NCI-H226 (cell line): ENCODE measurements around the gene SPG7.
"Not testable (repeated sequence)": the region's sequence is repeated elsewhere in the genome, so short reads cannot be mapped to it uniquely, and the experiment has no call there.

Experiments used
- DNase-seq: peaks from one replicate; pipeline ENCODE4 v3.0.0-alpha.2; 2015

The SPG7 gene

GRCh38 chr16:89582614-89583196 lies 74.5 kb downstream of the SPG7 start:
- no peak for DNase-seq

- no peak for DNase-seq
These were observed 75.1 kb downstream of the SPG7 start for GRCh38 chr16:89583197-89583894.

- DNase-seq, result no peak
These were observed 75.9 kb downstream of the SPG7 start for GRCh38 chr16:89583895-89584644.

- no peak for DNase-seq
These were observed 76.8 kb downstream of the SPG7 start for GRCh38 chr16:89584768-89585549.

- no peak for DNase-seq
These were observed 78.0 kb downstream of the SPG7 start for GRCh38 chr16:89586218-89586617.

- peak; percentile 63 for DNase-seq
These were observed 78.7 kb downstream of the SPG7 start for GRCh38 chr16:89586853-89587252.

GRCh38 chr16:89587676-89588075 lies 79.5 kb downstream of the SPG7 start:
- DNase-seq, result not testable (repeated sequence)

GRCh38 chr16:89588413-89589109 lies 80.4 kb downstream of the SPG7 start:
- no peak for DNase-seq

GRCh38 chr16:89589241-89589926 lies 81.2 kb downstream of the SPG7 start:
- DNase-seq, result no peak

GRCh38 chr16:89593841-89594240 lies 85.6 kb downstream of the SPG7 start:
- DNase-seq, result no peak

- no peak for DNase-seq
These were observed 87.3 kb downstream of the SPG7 start for GRCh38 chr16:89595330-89596060.

GRCh38 chr16:89596061-89596689 lies 88.0 kb downstream of the SPG7 start:
- no peak for DNase-seq

GRCh38 chr16:89596957-89597649 lies 88.9 kb downstream of the SPG7 start:
- DNase-seq, result peak; percentile 49

- DNase-seq, result no peak
These were observed 90.0 kb downstream of the SPG7 start for GRCh38 chr16:89598199-89598598.

GRCh38 chr16:89599451-89599858 lies 91.3 kb downstream of the SPG7 start:
- DNase-seq, result peak; percentile 42

GRCh38 chr16:89599902-89600301 lies 91.7 kb downstream of the SPG7 start:
- DNase-seq, result no peak

GRCh38 chr16:89600427-89600826 lies 92.2 kb downstream of the SPG7 start:
- DNase-seq, result no peak

GRCh38 chr16:89600956-89601355 lies 92.8 kb downstream of the SPG7 start:
- no peak for DNase-seq

- DNase-seq, result peak; percentile 69
These were observed 93.7 kb downstream of the SPG7 start for GRCh38 chr16:89601906-89602272.

GRCh38 chr16:89602273-89602951 lies 94.2 kb downstream of the SPG7 start:
- peak; percentile 96 for DNase-seq
